Brain microvascular endothelial cell (primary cell): ENCODE measurements around the gene VPS25.

Experiments used
- DNase-seq: peaks from one replicate; pipeline ENCODE4 v3.0.0-alpha.2; 2020
- H3K27ac ChIP-seq: fragments of 250-450 bp; sonication (Bioruptor Pico); 2 replicates; pipeline ENCODE4 v1.5.1; 2020; ENCODE audit warnings: mild to moderate bottlenecking, moderate library complexity
- H3K27me3 ChIP-seq: fragments of 250-450 bp; sonication (Bioruptor Pico); replicated peaks from 2 replicates; pipeline ENCODE4 v1.5.1; 2020; ENCODE audit warnings: mild to moderate bottlenecking
- H3K36me3 ChIP-seq: fragments of 250-450 bp; sonication (Bioruptor Pico); replicated peaks from 2 replicates; pipeline ENCODE4 v1.5.1; 2020; ENCODE audit warnings: mild to moderate bottlenecking
- H3K4me3 ChIP-seq: 2 replicates; pipeline ENCODE4 v1.5.1; 2011; ENCODE audit warnings: low read depth, mild to moderate bottlenecking, control low read depth, low read length, moderate library complexity
- CTCF ChIP-seq: IDR thresholded peaks from 2 replicates; pipeline ENCODE4 v1.5.1; 2011; ENCODE audit warnings: low read depth, mild to moderate bottlenecking, moderate library complexity, low read length, control low read depth, inconsistent platforms; ENCODE audit errors: missing control alignments
- in situ Hi-C: cut with HindIII; loops from 2 replicates; pipeline ENCODE4 v1.10.0; 2017; ENCODE audit warnings: low sequenced_read_pairs, low pct_ligation_motif_present

Gene VPS25

DNA sequence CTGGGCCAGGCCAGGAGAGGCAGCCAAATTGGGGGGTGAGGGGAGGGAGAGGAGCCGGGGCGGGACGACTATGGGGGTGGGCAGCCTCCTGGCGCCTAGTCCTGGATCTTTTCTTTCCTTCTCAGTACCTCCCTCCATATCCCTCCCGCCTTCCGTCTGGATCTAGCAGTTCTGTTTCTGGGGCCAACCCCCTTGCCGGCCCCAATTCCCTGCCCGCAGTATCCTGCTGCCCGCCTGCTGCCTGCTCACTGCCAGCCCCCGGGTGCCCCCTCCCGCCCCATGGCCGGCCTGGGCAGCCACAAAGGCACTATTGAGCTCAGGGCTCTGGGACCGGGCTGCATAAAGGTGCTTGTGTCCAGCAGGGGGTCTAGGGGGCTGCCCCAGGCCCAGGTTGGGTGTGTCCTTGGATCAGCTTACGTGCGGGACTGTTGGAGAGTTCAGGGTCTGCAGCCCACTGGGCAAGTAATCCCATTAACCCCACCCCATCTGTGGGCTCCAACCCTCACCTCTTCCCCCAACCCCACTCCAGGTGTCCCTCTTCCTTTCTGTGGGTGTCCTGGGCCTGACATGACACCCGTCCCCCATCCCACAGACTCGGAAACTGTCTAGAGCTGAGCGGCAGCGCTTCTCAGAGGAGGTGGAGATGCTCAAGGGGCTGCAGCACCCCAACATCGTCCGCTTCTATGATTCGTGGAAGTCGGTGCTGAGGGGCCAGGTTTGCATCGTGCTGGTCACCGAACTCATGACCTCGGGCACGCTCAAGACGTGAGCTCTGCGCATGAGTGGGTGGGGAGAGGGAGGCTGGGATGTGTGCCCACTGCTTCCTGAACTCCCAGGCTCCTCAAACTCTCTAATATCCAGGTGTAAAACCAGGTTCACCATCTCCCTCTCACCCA is 9.2 kb downstream of the VPS25 start:
- in situ Hi-C loops: no loop called here

GRCh38 chr17:42783062-42783790 is 10.0 kb downstream of the VPS25 start:
- DNase-seq: peak; percentile 61
- H3K4me3 ChIP-seq: peak overlapping the region; percentile 60
- in situ Hi-C loops: no loop called here
- H3K27ac ChIP-seq: no peak overlapping the region
- no peak for TF ChIP-seq CTCF
- H3K36me3 ChIP-seq: peaks cover 12% of the 10 kb centered on the region
- H3K27me3 ChIP-seq: no peaks in the 10 kb centered on the region

More for the DNA sequence above, 9.2 kb downstream of the VPS25 start:
- TF ChIP-seq CTCF: no peak
- peaks cover 9% of the 10 kb centered on the region for H3K36me3 ChIP-seq
- H3K27ac ChIP-seq: no peak overlapping the region
- H3K4me3 ChIP-seq: peak overlapping the region; percentile 60
- no peaks in the 10 kb centered on the region for H3K27me3 ChIP-seq
- no peak for DNase-seq

GRCh38 chr17:42783791-42784138 is 10.5 kb downstream of the VPS25 start:
- no peaks in the 10 kb centered on the region for H3K27me3 ChIP-seq
- no peak overlapping the region for H3K27ac ChIP-seq
- in situ Hi-C loops: no loop called here
- H3K4me3 ChIP-seq: no peak overlapping the region
- no peak for TF ChIP-seq CTCF
- no peak for DNase-seq
- peaks cover 18% of the 10 kb centered on the region for H3K36me3 ChIP-seq

- no peak overlapping the region for H3K4me3 ChIP-seq
- peaks cover 15% of the 10 kb centered on the region for H3K36me3 ChIP-seq
- H3K27ac ChIP-seq: no peak overlapping the region
- H3K27me3 ChIP-seq: no peaks in the 10 kb centered on the region
- no peak for DNase-seq
- TF ChIP-seq CTCF: no peak
- in situ Hi-C loops: no loop called here
Observed at GRCh38 chr17:42784409-42784808, 11.2 kb downstream of the VPS25 start.

GRCh38 chr17:42784811-42785592 is 11.8 kb downstream of the VPS25 start:
- in situ Hi-C loops: no loop called here
- no peak for DNase-seq
- H3K27me3 ChIP-seq: no peaks in the 10 kb centered on the region
- no peak for TF ChIP-seq CTCF
- H3K27ac ChIP-seq: no peak overlapping the region
- H3K36me3 ChIP-seq: peaks cover 15% of the 10 kb centered on the region
- no peak overlapping the region for H3K4me3 ChIP-seq
